ENCODE measurements around the gene OBP2B.
"Not testable (repeated sequence)": the region's sequence is repeated elsewhere in the genome, so short reads cannot be mapped to it uniquely, and the experiment has no call there.

OBP2B gene

GRCh38 chr9:133205996-133206931 lies 2.8 kb downstream of the OBP2B start:
- peaks cover 6 to 11% of the 10 kb centered on the region in 2 experiments for H3K4me1 ChIP-seq (ENCODE audit: control insufficient read depth in 1 of 2, insufficient read depth in 2 of 2, low read length in 2 of 2)
- peaks cover 7% of the 10 kb centered on the region for H3K9me3 ChIP-seq (ENCODE audit: insufficient read depth, low read depth, low read length)
- WGBS (ENCODE audit: extremely low coverage, insufficient coverage, insufficient read length): no CpG with 5 or more reads among the region's 35 CpGs
- no peak overlapping the region for H3K23ac ChIP-seq (ENCODE audit: low read length)
- no peak overlapping the region for H4K91ac ChIP-seq (ENCODE audit: low read depth, low read length)
- no peaks in the 10 kb centered on the region for H3K79me2 ChIP-seq (ENCODE audit: control insufficient read depth, insufficient read depth, low read length, poor library complexity)
- no peak overlapping the region for H4K12ac ChIP-seq (ENCODE audit: low read depth, low read length)
- H3K4me2 ChIP-seq (ENCODE audit: low read length): no peak overlapping the region
- H3K4me3 ChIP-seq (ENCODE audit: low read depth, low read length): no peak overlapping the region
- no peak overlapping the region for H2AFZ ChIP-seq (ENCODE audit: insufficient read depth, low read length, poor library complexity)
- no peak overlapping the region for H4K8ac ChIP-seq (ENCODE audit: low read depth, low read length)
- no peak overlapping the region for H3K27ac ChIP-seq (ENCODE audit: low read depth, low read length)
- no peaks in the 10 kb centered on the region for H3K27me3 ChIP-seq (ENCODE audit: insufficient read depth, low read length)
- H3K4ac ChIP-seq (ENCODE audit: low read depth, low read length): no peak overlapping the region
- peak overlapping the region; percentile 28 for H2AK5ac ChIP-seq (ENCODE audit: low read length)
- H3K79me1 ChIP-seq (ENCODE audit: low read length): no peaks in the 10 kb centered on the region
- H2BK12ac ChIP-seq (ENCODE audit: low read length): no peak overlapping the region
- no peak overlapping the region for H3K18ac ChIP-seq (ENCODE audit: low read length)
- no peak overlapping the region for H2BK5ac ChIP-seq (ENCODE audit: low read depth, low read length, poor library complexity)
- no peak overlapping the region for H2BK120ac ChIP-seq (ENCODE audit: insufficient read depth, low read length, poor library complexity)
- H3K14ac ChIP-seq (ENCODE audit: low read length): no peak overlapping the region
- H3K9ac ChIP-seq (ENCODE audit: low read length): no peak overlapping the region
- no peak for DNase-seq
- H3K36me3 ChIP-seq (ENCODE audit: control insufficient read depth in 1 of 2, insufficient read depth in 2 of 2, low read length in 2 of 2): no peaks in the 10 kb centered on the region

GRCh38 chr9:133205481-133205887 lies 3.6 kb downstream of the OBP2B start:
- not testable (repeated sequence) for H2AFZ ChIP-seq (ENCODE audit: insufficient read depth, low read length, poor library complexity); H3K14ac ChIP-seq (ENCODE audit: low read length); H4K8ac ChIP-seq (ENCODE audit: low read depth, low read length); H2BK12ac ChIP-seq (ENCODE audit: low read length); H3K23ac ChIP-seq (ENCODE audit: low read length); H3K9ac ChIP-seq (ENCODE audit: low read length); H2BK120ac ChIP-seq (ENCODE audit: insufficient read depth, low read length, poor library complexity); H3K4ac ChIP-seq (ENCODE audit: low read depth, low read length); DNase-seq; H3K27me3 ChIP-seq (ENCODE audit: insufficient read depth, low read length); H3K79me2 ChIP-seq (ENCODE audit: control insufficient read depth, insufficient read depth, low read length, poor library complexity); H3K36me3 ChIP-seq (ENCODE audit: control insufficient read depth in 1 of 2, insufficient read depth in 2 of 2, low read length in 2 of 2); H3K27ac ChIP-seq (ENCODE audit: low read depth, low read length); H3K79me1 ChIP-seq (ENCODE audit: low read length); H4K91ac ChIP-seq (ENCODE audit: low read depth, low read length); H2BK5ac ChIP-seq (ENCODE audit: low read depth, low read length, poor library complexity); H3K4me2 ChIP-seq (ENCODE audit: low read length); H3K4me1 ChIP-seq (ENCODE audit: control insufficient read depth in 1 of 2, insufficient read depth in 2 of 2, low read length in 2 of 2); H3K9me3 ChIP-seq (ENCODE audit: insufficient read depth, low read depth, low read length); H3K18ac ChIP-seq (ENCODE audit: low read length); H3K4me3 ChIP-seq (ENCODE audit: low read depth, low read length); H2AK5ac ChIP-seq (ENCODE audit: low read length); H4K12ac ChIP-seq (ENCODE audit: low read depth, low read length)
- WGBS (ENCODE audit: extremely low coverage, insufficient coverage, insufficient read length): no CpG with 5 or more reads among the region's 14 CpGs

GRCh38 chr9:133204993-133205336 lies 4.1 kb downstream of the OBP2B start:
- Histone ChIP-seq H3K79me1 (ENCODE audit: low read length) (no peaks in the 10 kb centered on the region), H2BK5ac (ENCODE audit: low read depth, low read length, poor library complexity) (no peak overlapping the region), H3K4me3 (ENCODE audit: low read depth, low read length) (no peak overlapping the region), H2BK120ac (ENCODE audit: insufficient read depth, low read length, poor library complexity) (no peak overlapping the region), H3K18ac (ENCODE audit: low read length) (no peak overlapping the region), H3K4me2 (ENCODE audit: low read length) (no peak overlapping the region), H3K9me3 (ENCODE audit: insufficient read depth, low read depth, low read length) (peaks cover 5% of the 10 kb centered on the region), H2BK12ac (ENCODE audit: low read length) (no peak overlapping the region), H3K27ac (ENCODE audit: low read depth, low read length) (no peak overlapping the region), H4K12ac (ENCODE audit: low read depth, low read length) (no peak overlapping the region), H4K91ac (ENCODE audit: low read depth, low read length) (no peak overlapping the region), H3K79me2 (ENCODE audit: control insufficient read depth, insufficient read depth, low read length, poor library complexity) (no peaks in the 10 kb centered on the region), H4K8ac (ENCODE audit: low read depth, low read length) (no peak overlapping the region), H3K36me3 (ENCODE audit: control insufficient read depth in 1 of 2, insufficient read depth in 2 of 2, low read length in 2 of 2) (no peaks in the 10 kb centered on the region), H3K27me3 (ENCODE audit: insufficient read depth, low read length) (no peaks in the 10 kb centered on the region), H3K23ac (ENCODE audit: low read length) (no peak overlapping the region), H2AFZ (ENCODE audit: insufficient read depth, low read length, poor library complexity) (no peak overlapping the region), H3K4me1 (ENCODE audit: control insufficient read depth in 1 of 2, insufficient read depth in 2 of 2, low read length in 2 of 2) (peaks cover 0 to under 1% of the 10 kb centered on the region in 2 experiments), H2AK5ac (ENCODE audit: low read length) (no peak overlapping the region), H3K9ac (ENCODE audit: low read length) (no peak overlapping the region), H3K14ac (ENCODE audit: low read length) (no peak overlapping the region), H3K4ac (ENCODE audit: low read depth, low read length) (no peak overlapping the region)
- DNase-seq: no peak
- WGBS (ENCODE audit: extremely low coverage, insufficient coverage, insufficient read length): no CpG with 5 or more reads among the region's 8 CpGs

GRCh38 chr9:133204335-133204992 lies 4.6 kb downstream of the OBP2B start:
- Histone ChIP-seq H3K4ac (ENCODE audit: low read depth, low read length) (no peak overlapping the region), H4K91ac (ENCODE audit: low read depth, low read length) (no peak overlapping the region), H3K14ac (ENCODE audit: low read length) (no peak overlapping the region), H2AK5ac (ENCODE audit: low read length) (no peak overlapping the region), H3K27me3 (ENCODE audit: insufficient read depth, low read length) (no peaks in the 10 kb centered on the region), H2BK5ac (ENCODE audit: low read depth, low read length, poor library complexity) (no peak overlapping the region), H3K27ac (ENCODE audit: low read depth, low read length) (no peak overlapping the region), H2BK120ac (ENCODE audit: insufficient read depth, low read length, poor library complexity) (no peak overlapping the region), H3K36me3 (ENCODE audit: control insufficient read depth in 1 of 2, insufficient read depth in 2 of 2, low read length in 2 of 2) (no peaks in the 10 kb centered on the region), H4K8ac (ENCODE audit: low read depth, low read length) (no peak overlapping the region), H2BK12ac (ENCODE audit: low read length) (no peak overlapping the region), H3K9me3 (ENCODE audit: insufficient read depth, low read depth, low read length) (peaks cover 6% of the 10 kb centered on the region), H3K4me2 (ENCODE audit: low read length) (no peak overlapping the region), H3K79me2 (ENCODE audit: control insufficient read depth, insufficient read depth, low read length, poor library complexity) (no peaks in the 10 kb centered on the region), H3K4me1 (ENCODE audit: control insufficient read depth in 1 of 2, insufficient read depth in 2 of 2, low read length in 2 of 2) (no peaks in the 10 kb centered on the region), H3K18ac (ENCODE audit: low read length) (no peak overlapping the region), H4K12ac (ENCODE audit: low read depth, low read length) (no peak overlapping the region), H3K79me1 (ENCODE audit: low read length) (no peaks in the 10 kb centered on the region), H2AFZ (ENCODE audit: insufficient read depth, low read length, poor library complexity) (no peak overlapping the region), H3K4me3 (ENCODE audit: low read depth, low read length) (no peak overlapping the region), H3K23ac (ENCODE audit: low read length) (no peak overlapping the region), H3K9ac (ENCODE audit: low read length) (no peak overlapping the region)
- no peak for DNase-seq
- WGBS (ENCODE audit: extremely low coverage, insufficient coverage, insufficient read length): no CpG with 5 or more reads among the region's 17 CpGs

Measured in trophoblast cell (in vitro differentiated cells and primary cell).